Tibial nerve (tissue), 4 donors: ENCODE measurements around the gene LCN10.

Experiments
- CTCF ChIP-seq, 5 experiments: fragments of 200-600 bp in 3 of 5; fragments of 450-650 bp in 2 of 5; sonication (generic) in 3 of 5; IDR thresholded peaks; one replicate each; pipeline ENCODE4 v1.5.1; 2016 to 2019; ENCODE audit warnings: antibody characterized with exemption in 5 of 5, mild to moderate bottlenecking in 3 of 5, moderate library complexity in 2 of 5
- EP300 ChIP-seq, 2 donors: sonication (generic); formaldehyde crosslinking; IDR thresholded peaks; one replicate each; pipeline ENCODE4 v1.6.1; 2017; ENCODE audit warnings: antibody characterized with exemption in 2 of 2, mild to moderate bottlenecking in 1 of 2
- POLR2A ChIP-seq, 2 donors: fragments of 450-650 bp; IDR thresholded peaks; one replicate each; pipeline ENCODE4 v1.6.1; 2017; ENCODE audit warnings: antibody characterized with exemption in 2 of 2, mild to moderate bottlenecking in 2 of 2, moderate library complexity in 2 of 2

GRCh38 chr9:136754059-136754572, 11.4 kb upstream of the LCN10 start:
- TF ChIP-seq CTCF (IDR thresholded peaks at IDR 0.05), result no peak
- no peak for TF ChIP-seq EP300 (IDR thresholded peaks at IDR 0.05)
- TF ChIP-seq POLR2A (IDR thresholded peaks at IDR 0.05), result no peak
